ENCODE results near the gene C16orf87.

GRCh38 chr16:46857368-46857945 is 26.5 kb upstream of the C16orf87 start:
- TF ChIP-seq CTCF (IDR thresholded peaks at IDR 0.05) (peak in 3 of 4 experiments; percentile 22 to 49 (median 27)), POLR2AphosphoS5 (IDR thresholded peaks at IDR 0.05) (no peak)
